HCT116 (cell line): ENCODE measurements around the gene ANXA10. TPM values are rescaled to one million over a fixed set of nuclear protein-coding genes. Genes with fewer than 3 reads are reported as not detected.

Experiments
- ATAC-seq: fragments of 200-7000 bp; cut with Tn5 transposase; 2 replicates; pipeline ENCODE4 v1.9.1; 2020; ENCODE audit warnings: mild to moderate bottlenecking, moderate library complexity
- BruUV-seq: library from RNA; stranded (reverse); fragments of 400-500 nt; replicated peaks from 2 replicates; lab custom pipeline; 2021; lab: Mats Ljungman, UMichigan
- CTCF ChIA-PET: fragments of 300-600 bp; sonication (Branson Sonifier 250); formaldehyde crosslinking; loops from one replicate; lab custom pipeline; 2021; ENCODE audit warnings: antibody characterized with exemption; lab: Charles Lee
- POLR2A ChIA-PET: fragments of 300-600, 350-600 bp; sonication (Branson Sonifier 250); formaldehyde crosslinking; loops from one replicate; lab custom pipeline; 2021; ENCODE audit warnings: antibody characterized with exemption; lab: Charles Lee
- RAD21 ChIA-PET, 2 experiments: fragments of 300-600 bp; sonication (Branson Sonifier 250); formaldehyde crosslinking; loops; one replicate each; lab custom pipeline; 2023; ENCODE audit warnings: low total read pairs in 2 of 2; ENCODE audit not compliant: uncharacterized antibody in 2 of 2, unreplicated experiment in 2 of 2, low non-redundant PET in 1 of 2; lab: Charles Lee
- DNase-seq: peaks from one replicate; pipeline ENCODE4 v3.0.0-alpha.2; 2010; ENCODE audit warnings: low read depth, low spot score
- H2AFZ ChIP-seq: fragments of 200-600 bp; shearing (Covaris generic), sonication (generic); 2 replicates; pipeline ENCODE4 v1.6.1; 2017; ENCODE audit warnings: low read depth, mixed run types, mixed read lengths, antibody characterized with exemption, low read length; ENCODE audit not compliant: poor library complexity, severe bottlenecking
- H3K27ac ChIP-seq: 2 replicates; pipeline ENCODE4 v1.5.1; 2012; ENCODE audit warnings: low read depth, low read length
- H3K27me3 ChIP-seq: fragments of 200-600 bp; sonication (generic); 2 replicates; pipeline ENCODE4 v1.6.1; 2016; ENCODE audit warnings: mixed run types, low read length, mixed read lengths; ENCODE audit not compliant: insufficient read depth
- H3K36me3 ChIP-seq, 2 experiments: fragments of 200-500 bp in 1 of 2; fragments of 200-600 bp in 1 of 2; sonication (Bioruptor generic) in 1 of 2; sonication (generic) in 1 of 2; 2 replicates each; pipeline versions ENCODE4 v1.5.1 to v1.6.1; 2014 to 2016; ENCODE audit warnings: low read length in 2 of 2, inconsistent platforms in 1 of 2, mixed read lengths in 1 of 2, mixed run types in 1 of 2; ENCODE audit not compliant: insufficient read depth in 2 of 2, control insufficient read depth in 1 of 2
- H3K4me1 ChIP-seq, 2 experiments: fragments of 200-600 bp in 1 of 2; sonication (generic) in 1 of 2; 2 replicates each; pipeline versions ENCODE4 v1.5.1 to v1.6.1; 2012 to 2017; ENCODE audit warnings: low read length in 2 of 2, inconsistent platforms in 1 of 2, mild to moderate bottlenecking in 1 of 2, mixed read lengths in 1 of 2, mixed run types in 1 of 2, moderate library complexity in 1 of 2; ENCODE audit not compliant: insufficient read depth in 2 of 2, control insufficient read depth in 1 of 2
- H3K4me2 ChIP-seq: fragments of 200-600 bp; sonication (generic); 2 replicates; pipeline ENCODE4 v1.6.1; 2017; ENCODE audit warnings: mixed run types, low read length, mixed read lengths
- H3K4me3 ChIP-seq, 2 experiments: fragments of 200-600 bp in 1 of 2; sonication (generic) in 1 of 2; replicated peaks in 1 of 2; 2 replicates each; pipeline ENCODE4 v1.5.1; 2011 to 2016; ENCODE audit warnings: low read length in 2 of 2, control low read depth in 1 of 2, low read depth in 1 of 2, mild to moderate bottlenecking in 1 of 2, mixed read lengths in 1 of 2, mixed run types in 1 of 2
- H3K79me2 ChIP-seq: fragments of 200-600 bp; sonication (generic); 2 replicates; pipeline ENCODE4 v1.6.1; 2017; ENCODE audit warnings: mild to moderate bottlenecking, mixed run types, low read length, moderate library complexity, mixed read lengths; ENCODE audit not compliant: insufficient read depth
- H3K9ac ChIP-seq: fragments of 200-600 bp; sonication (generic); 2 replicates; pipeline ENCODE4 v1.6.1; 2016; ENCODE audit warnings: low read length, mixed read lengths
- H3K9me2 ChIP-seq: fragments of 200-600 bp; sonication (generic), shearing (Covaris generic); 2 replicates; pipeline ENCODE4 v1.6.1; 2017; ENCODE audit warnings: mixed run types, mild to moderate bottlenecking, moderate library complexity; ENCODE audit not compliant: insufficient read depth
- H3K9me3 ChIP-seq, 2 experiments: fragments of 200-500 bp in 1 of 2; fragments of 200-600 bp in 1 of 2; sonication (Bioruptor generic) in 1 of 2; sonication (generic) in 1 of 2; 2 replicates each; pipeline ENCODE4 v1.6.1; 2014 to 2017; ENCODE audit warnings: low read length in 2 of 2, mixed read lengths in 2 of 2, inconsistent platforms in 1 of 2, low read depth in 1 of 2, mild to moderate bottlenecking in 1 of 2, mixed run types in 1 of 2, moderate library complexity in 1 of 2; ENCODE audit not compliant: control insufficient read depth in 1 of 2, insufficient read depth in 1 of 2
- H4K20me1 ChIP-seq: fragments of 200-600 bp; sonication (generic), shearing (Covaris generic); 2 replicates; pipeline ENCODE4 v1.6.1; 2017; ENCODE audit warnings: mixed run types, mild to moderate bottlenecking, moderate library complexity; ENCODE audit not compliant: insufficient read depth
- CBX3 ChIP-seq: IDR thresholded peaks from 2 replicates; pipeline ENCODE4 v1.6.1; 2012; ENCODE audit warnings: low read depth
- CEBPB ChIP-seq: IDR thresholded peaks from 2 replicates; pipeline ENCODE4 v1.6.1; 2012; ENCODE audit warnings: low read depth
- EGR1 ChIP-seq: IDR thresholded peaks from 2 replicates; pipeline ENCODE4 v1.6.1; 2012; ENCODE audit warnings: low read depth
- ELF1 ChIP-seq: IDR thresholded peaks from 2 replicates; pipeline ENCODE4 v1.6.1; 2012; ENCODE audit warnings: low read depth, borderline replicate concordance
- FOSL1 ChIP-seq: IDR thresholded peaks from 2 replicates; pipeline ENCODE4 v1.6.1; 2012; ENCODE audit warnings: low read depth
- JUND ChIP-seq: IDR thresholded peaks from 2 replicates; pipeline ENCODE4 v1.6.1; 2012
- POLR2A ChIP-seq: IDR thresholded peaks from 2 replicates; pipeline ENCODE4 v1.7.0; 2011; ENCODE audit warnings: borderline replicate concordance; ENCODE audit not compliant: insufficient read depth, insufficient read length; ENCODE audit errors: extremely low read depth
- POLR2AphosphoS5 ChIP-seq: IDR thresholded peaks from 2 replicates; pipeline ENCODE4 v1.6.1; 2011; ENCODE audit warnings: mild to moderate bottlenecking, low read depth, low read length, moderate library complexity
- RAD21 ChIP-seq: IDR thresholded peaks from 2 replicates; pipeline ENCODE4 v1.6.1; 2012; ENCODE audit warnings: low read depth, mild to moderate bottlenecking
- SIN3A ChIP-seq: IDR thresholded peaks from 2 replicates; pipeline ENCODE4 v1.6.1; 2012; ENCODE audit warnings: low read depth
- SP1 ChIP-seq: IDR thresholded peaks from 2 replicates; pipeline ENCODE4 v1.6.1; 2012; ENCODE audit warnings: low read depth
- SRF ChIP-seq: IDR thresholded peaks from 2 replicates; pipeline ENCODE4 v1.6.1; 2012; ENCODE audit warnings: low read depth
- TCF7L2 ChIP-seq: IDR thresholded peaks from 2 replicates; pipeline ENCODE4 v1.7.0; 2011; ENCODE audit warnings: borderline replicate concordance, inconsistent platforms; ENCODE audit not compliant: insufficient read depth, insufficient read length; ENCODE audit errors: extremely low read depth
- YY1 ChIP-seq: IDR thresholded peaks from 2 replicates; pipeline ENCODE4 v1.6.1; 2011; ENCODE audit warnings: low read length, low read depth, moderate library complexity, mild to moderate bottlenecking; ENCODE audit not compliant: insufficient replicate concordance; ENCODE audit errors: extremely low read depth
- ZNF274 ChIP-seq: fragments of 200-500 bp; sonication (Bioruptor generic); IDR thresholded peaks from 2 replicates; pipeline ENCODE4 v1.6.1; 2014; ENCODE audit warnings: mild to moderate bottlenecking, low read depth, low read length, inconsistent platforms
- intact Hi-C: fragments of 100-400 bp; cut with micrococcal nuclease; formaldehyde crosslinking; loops from 2 replicates; pipeline ENCODE4 v1.10.0; 2022
- total RNA-seq: library from RNA; stranded (reverse); gene quantifications from one replicate; pipeline ENCODE4 v1.2.1, GENCODE V29; 2021; ENCODE audit not compliant: unreplicated experiment
- TF ChIP-seq, protein P1 (sequence below): IDR thresholded peaks from 2 replicates; pipeline ENCODE4 v1.6.1; 2012; ENCODE audit warnings: low read depth
- TF ChIP-seq, protein P2 (sequence below): IDR thresholded peaks from 2 replicates; pipeline ENCODE4 v1.6.1; 2012
- TF ChIP-seq, protein P3 (sequence below): IDR thresholded peaks from 2 replicates; pipeline ENCODE4 v1.6.1; 2011; ENCODE audit warnings: mild to moderate bottlenecking, low read length, moderate library complexity; ENCODE audit not compliant: insufficient replicate concordance; ENCODE audit errors: extremely low read depth
- TF ChIP-seq, protein P4 (sequence below): IDR thresholded peaks from 2 replicates; pipeline ENCODE4 v1.6.1; 2012

Gene ANXA10
- total RNA-seq, 1 experiment from 2014 or later = 15.1 TPM

DNA sequence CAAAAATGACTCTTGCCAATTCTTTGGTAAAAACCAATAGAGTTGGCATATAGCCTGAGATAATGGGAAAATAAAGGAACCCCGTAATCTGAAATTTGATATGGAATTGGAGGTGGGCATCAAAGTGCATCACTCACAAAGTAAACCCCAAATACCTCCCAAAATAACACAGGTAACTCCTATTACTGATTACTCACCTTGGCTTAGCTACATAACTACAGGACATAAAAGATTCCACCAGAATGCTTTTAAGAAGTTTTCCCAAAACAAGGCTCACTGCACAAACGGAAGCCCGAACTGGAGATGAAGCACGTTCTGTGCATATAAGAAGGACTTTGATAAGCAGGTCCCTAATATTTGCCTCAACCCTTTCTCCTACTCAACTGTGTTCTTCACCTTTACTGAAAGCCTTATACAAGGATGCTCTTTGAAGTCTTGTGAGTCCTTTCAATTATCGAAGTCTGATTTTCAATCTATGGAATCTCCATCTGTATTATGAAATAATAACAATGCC, 14.6 kb upstream of the ANXA10 start:
- Histone ChIP-seq H3K79me2 (no peaks in the 10 kb centered on the region), H2AFZ (peak overlapping the region; percentile 95), H3K9me3 (no peaks in the 10 kb centered on the region), H3K36me3 (0 out of 4 replicates have a peak, but pooled peaks cover 0 to 3% of the 10 kb centered on the region in 2 experiments), H3K27me3 (no peaks in the 10 kb centered on the region), H3K9me2 (no peaks in the 10 kb centered on the region), H3K4me2 (peak overlapping the region; percentile 26), H3K27ac (peak overlapping the region; percentile 85; the same call in 1 of the 2 replicates), H3K4me1 (peaks cover 6 to 16% of the 10 kb centered on the region in 2 experiments), H3K4me3 (no peak overlapping the region), H4K20me1 (no peaks in the 10 kb centered on the region), H3K9ac (no peak overlapping the region)
- peak; percentile 81 for DNase-seq
- no TSS peak for BruUV-seq
- ATAC-seq = peak; percentile 75
- RAD21 ChIA-PET = no interaction called here
- CTCF ChIA-PET = interaction anchor here (1.2 kb wide), 1 partner anchor 76 kb away, joined by 5 read pairs; no protein-coding TSS in a partner anchor
- intact Hi-C loops = loop anchor here (1.0 to 5.0 kb wide), 6 partner anchors 21 to 1910 kb away; no protein-coding TSS in a partner anchor
- POLR2A ChIA-PET = interaction anchor here (0.6 to 1.0 kb wide), 2 partner anchors 20 to 76 kb away, joined by 3 to 4 read pairs; no protein-coding TSS in a partner anchor
- TF ChIP-seq EGR1 (peak; percentile 14; the same call in 1 of the 2 replicates), POLR2A (no peak), ZNF274 (no peak), RAD21 (no peak), TCF7L2 (no peak), CEBPB (peak; percentile 45; the same call in 1 of the 2 replicates), CBX3 (peak; percentile 21; the same call in 1 of the 2 replicates), SRF (no peak; the same call in 1 of the 2 replicates), SIN3A (peak; percentile 41; the same call in 1 of the 2 replicates), SP1 (peak; percentile 94), ELF1 (no peak), FOSL1 (peak; percentile 83), YY1 (peak; percentile 11), JUND (peak; percentile 77; the same call in 1 of the 2 replicates), POLR2AphosphoS5 (peak; percentile 66)
- TF ChIP-seq, protein P1, sequence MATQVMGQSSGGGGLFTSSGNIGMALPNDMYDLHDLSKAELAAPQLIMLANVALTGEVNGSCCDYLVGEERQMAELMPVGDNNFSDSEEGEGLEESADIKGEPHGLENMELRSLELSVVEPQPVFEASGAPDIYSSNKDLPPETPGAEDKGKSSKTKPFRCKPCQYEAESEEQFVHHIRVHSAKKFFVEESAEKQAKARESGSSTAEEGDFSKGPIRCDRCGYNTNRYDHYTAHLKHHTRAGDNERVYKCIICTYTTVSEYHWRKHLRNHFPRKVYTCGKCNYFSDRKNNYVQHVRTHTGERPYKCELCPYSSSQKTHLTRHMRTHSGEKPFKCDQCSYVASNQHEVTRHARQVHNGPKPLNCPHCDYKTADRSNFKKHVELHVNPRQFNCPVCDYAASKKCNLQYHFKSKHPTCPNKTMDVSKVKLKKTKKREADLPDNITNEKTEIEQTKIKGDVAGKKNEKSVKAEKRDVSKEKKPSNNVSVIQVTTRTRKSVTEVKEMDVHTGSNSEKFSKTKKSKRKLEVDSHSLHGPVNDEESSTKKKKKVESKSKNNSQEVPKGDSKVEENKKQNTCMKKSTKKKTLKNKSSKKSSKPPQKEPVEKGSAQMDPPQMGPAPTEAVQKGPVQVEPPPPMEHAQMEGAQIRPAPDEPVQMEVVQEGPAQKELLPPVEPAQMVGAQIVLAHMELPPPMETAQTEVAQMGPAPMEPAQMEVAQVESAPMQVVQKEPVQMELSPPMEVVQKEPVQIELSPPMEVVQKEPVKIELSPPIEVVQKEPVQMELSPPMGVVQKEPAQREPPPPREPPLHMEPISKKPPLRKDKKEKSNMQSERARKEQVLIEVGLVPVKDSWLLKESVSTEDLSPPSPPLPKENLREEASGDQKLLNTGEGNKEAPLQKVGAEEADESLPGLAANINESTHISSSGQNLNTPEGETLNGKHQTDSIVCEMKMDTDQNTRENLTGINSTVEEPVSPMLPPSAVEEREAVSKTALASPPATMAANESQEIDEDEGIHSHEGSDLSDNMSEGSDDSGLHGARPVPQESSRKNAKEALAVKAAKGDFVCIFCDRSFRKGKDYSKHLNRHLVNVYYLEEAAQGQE = no peak
- TF ChIP-seq, protein P2, sequence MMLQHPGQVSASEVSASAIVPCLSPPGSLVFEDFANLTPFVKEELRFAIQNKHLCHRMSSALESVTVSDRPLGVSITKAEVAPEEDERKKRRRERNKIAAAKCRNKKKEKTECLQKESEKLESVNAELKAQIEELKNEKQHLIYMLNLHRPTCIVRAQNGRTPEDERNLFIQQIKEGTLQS = no peak; the same call in 1 of the 2 replicates
- TF ChIP-seq, protein P3, sequence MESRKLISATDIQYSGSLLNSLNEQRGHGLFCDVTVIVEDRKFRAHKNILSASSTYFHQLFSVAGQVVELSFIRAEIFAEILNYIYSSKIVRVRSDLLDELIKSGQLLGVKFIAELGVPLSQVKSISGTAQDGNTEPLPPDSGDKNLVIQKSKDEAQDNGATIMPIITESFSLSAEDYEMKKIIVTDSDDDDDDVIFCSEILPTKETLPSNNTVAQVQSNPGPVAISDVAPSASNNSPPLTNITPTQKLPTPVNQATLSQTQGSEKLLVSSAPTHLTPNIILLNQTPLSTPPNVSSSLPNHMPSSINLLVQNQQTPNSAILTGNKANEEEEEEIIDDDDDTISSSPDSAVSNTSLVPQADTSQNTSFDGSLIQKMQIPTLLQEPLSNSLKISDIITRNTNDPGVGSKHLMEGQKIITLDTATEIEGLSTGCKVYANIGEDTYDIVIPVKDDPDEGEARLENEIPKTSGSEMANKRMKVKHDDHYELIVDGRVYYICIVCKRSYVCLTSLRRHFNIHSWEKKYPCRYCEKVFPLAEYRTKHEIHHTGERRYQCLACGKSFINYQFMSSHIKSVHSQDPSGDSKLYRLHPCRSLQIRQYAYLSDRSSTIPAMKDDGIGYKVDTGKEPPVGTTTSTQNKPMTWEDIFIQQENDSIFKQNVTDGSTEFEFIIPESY = no peak
- TF ChIP-seq, protein P4, sequence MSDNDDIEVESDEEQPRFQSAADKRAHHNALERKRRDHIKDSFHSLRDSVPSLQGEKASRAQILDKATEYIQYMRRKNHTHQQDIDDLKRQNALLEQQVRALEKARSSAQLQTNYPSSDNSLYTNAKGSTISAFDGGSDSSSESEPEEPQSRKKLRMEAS = no peak; the same call in 1 of the 2 replicates
